Activated T-cell treated with anti-CD3 and anti-CD28 coated beads for 4 hours (primary cell): ENCODE data around the gene SCNN1G.
A peak's percentile ranks its signal among the peaks of the same experiment; 100 is the strongest.
"Not testable (repeated sequence)": the region's sequence is repeated elsewhere in the genome, so short reads cannot be mapped to it uniquely, and the experiment has no call there.

Experiments
- DNase-seq: peaks from one replicate; pipeline ENCODE4 v3.0.0-alpha.2; 2020

Gene SCNN1G, protein sequence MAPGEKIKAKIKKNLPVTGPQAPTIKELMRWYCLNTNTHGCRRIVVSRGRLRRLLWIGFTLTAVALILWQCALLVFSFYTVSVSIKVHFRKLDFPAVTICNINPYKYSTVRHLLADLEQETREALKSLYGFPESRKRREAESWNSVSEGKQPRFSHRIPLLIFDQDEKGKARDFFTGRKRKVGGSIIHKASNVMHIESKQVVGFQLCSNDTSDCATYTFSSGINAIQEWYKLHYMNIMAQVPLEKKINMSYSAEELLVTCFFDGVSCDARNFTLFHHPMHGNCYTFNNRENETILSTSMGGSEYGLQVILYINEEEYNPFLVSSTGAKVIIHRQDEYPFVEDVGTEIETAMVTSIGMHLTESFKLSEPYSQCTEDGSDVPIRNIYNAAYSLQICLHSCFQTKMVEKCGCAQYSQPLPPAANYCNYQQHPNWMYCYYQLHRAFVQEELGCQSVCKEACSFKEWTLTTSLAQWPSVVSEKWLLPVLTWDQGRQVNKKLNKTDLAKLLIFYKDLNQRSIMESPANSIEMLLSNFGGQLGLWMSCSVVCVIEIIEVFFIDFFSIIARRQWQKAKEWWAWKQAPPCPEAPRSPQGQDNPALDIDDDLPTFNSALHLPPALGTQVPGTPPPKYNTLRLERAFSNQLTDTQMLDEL

DNA sequence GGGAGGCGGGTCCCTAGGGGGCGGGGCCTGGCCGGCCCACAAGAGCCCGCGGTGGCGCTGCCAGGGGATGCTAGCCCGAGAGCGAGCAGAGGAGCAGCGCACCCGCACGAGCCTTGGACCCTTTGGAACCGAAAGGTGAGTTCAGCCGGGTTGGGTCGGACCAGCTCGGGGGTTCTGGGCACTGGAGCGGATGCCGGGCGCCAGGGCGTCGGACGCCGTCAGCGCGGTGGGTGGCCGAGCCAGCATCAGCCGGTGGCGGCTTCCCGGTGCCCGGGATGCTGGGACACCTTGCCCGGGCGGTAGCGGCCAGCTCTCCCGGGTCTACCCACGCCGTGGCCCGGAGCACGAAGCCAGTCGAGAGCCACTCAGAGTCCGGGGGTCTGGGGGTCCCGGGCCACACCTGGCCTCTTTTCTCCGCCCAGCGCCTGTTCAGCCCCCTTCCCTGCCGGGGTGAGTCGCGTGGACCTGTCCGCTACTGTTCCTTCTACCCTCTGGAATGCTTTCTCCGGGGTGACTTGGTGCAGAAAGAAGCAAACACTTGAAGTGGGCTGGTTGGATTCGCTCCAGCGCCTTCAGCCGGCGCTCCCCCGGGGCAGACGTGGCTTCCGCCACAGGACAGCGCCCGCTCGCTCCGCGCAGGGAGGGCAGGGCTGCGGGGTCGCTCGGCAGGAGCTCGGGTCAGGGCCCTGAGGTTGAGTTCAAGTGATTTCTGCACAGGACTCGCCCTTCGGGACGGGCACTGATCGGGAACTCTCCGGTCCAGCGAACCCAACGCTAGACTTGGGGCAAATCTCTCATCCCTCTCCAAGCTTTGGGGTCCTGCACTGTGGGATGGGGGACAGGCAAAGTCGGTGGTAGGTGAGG, at the start of gene SCNN1G:
SCNN1G (plus strand) TSS at position 67 of the 864 bp plus-strand sequence. CDS start 3,527 bp downstream, outside the sequence.
- DNase-seq, result no peak

DNA sequence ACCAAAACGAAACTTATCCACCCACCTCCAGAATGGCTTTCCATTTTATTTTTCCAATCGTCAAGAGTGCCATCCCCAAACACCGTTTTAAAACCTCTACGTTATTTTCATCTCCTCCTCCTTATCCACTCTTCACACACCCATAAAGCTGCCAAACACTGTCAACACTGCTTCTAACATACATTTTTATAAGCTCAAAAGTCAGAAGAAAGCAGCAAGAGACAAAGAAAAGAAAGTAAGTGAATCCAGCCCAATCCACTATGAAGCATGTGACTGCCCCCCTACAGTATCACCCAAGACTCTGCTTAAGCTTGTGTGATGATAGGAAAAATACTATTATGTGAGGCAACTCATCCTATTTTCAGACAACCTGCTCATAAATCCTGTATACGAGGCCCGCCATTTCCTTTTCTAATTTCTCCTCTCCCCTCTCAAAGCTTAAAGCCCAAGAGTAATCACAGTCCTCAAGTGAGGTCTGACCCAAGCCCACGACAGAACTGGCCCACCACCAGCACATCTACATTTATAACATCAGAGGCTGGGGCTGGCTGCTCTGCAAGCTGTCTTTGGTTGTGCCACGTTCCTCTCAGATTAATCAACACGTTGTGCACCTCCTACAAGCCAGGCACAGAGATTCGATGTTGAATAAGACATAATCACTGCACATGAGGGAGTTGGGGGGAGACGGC, 49.6 kb upstream of the SCNN1G start:
- no peak for DNase-seq

DNA sequence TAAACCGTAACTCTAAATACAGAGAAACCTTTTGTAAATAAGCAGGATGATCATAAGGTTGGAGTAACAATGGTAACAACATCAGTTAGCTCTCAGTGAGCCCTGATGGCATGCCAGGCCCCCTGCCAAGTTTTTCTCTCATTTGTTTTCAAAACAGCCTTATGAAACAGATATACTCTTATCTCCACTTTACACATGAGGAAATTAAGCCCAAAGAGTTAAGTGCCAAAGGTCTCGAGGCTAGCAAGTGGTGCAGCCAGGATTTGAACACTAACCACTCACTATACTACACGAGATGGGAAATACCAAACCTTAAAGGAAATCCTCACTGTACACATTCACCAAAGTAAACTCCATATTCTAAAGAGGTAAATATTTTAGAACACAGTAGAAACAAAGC, 48.3 kb upstream of the SCNN1G start:
- no peak for DNase-seq

DNA sequence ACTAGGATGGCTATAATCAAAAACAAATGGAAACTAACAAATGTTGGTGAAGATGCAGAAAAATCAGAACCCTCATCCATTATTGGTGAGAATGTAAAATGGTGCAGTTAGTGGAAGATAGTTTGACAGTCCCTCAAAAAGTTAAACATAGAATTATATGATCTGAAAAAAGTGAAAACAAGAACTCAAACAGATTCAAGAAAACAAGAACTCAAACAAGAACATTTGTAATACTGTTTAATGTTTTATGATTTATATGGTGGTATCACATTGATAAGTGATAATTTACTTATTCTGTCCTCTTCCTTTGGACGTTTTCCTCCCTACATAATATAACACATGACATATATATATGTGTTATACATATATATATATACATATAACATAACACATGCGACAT, 45.3 kb upstream of the SCNN1G start:
- no peak for DNase-seq

DNA sequence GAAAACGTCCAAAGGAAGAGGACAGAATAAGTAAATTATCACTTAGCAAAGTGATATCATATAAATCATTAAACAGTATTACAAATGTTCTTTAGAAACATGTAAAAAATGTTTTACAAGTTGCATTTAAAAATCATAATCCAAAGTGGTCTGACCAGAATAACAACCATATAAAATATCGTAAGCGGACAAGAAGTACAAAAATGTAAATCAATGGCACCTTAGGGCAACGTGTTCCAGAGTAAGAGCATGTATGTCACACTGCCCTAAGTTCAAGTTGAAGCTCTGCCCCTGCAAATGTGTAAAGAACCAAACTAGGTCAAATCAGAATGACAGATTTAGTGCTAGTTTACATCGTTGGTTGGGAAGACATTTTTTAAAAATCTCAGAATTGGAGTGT, 44.7 kb upstream of the SCNN1G start:
- no peak for DNase-seq

DNA sequence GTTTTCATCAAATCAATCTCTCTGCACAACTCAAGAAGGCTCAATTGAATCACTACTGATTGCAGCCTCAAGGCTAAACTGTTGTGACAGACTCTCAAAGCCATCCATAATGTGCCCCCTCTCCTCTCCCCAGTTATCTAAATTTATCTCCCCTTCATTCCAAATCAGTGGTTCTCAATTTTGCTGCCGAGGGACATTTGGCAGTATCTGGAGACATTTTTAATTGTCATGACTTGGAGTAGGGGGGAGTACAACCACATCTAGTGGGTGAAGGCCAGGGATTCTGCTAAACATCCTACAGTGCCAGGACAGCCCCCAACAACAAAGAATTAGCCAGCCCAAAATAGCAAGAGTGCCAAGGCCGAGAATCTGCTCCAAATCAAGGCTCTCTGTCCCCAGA, 42.4 kb upstream of the SCNN1G start:
- DNase-seq, result no peak

DNA sequence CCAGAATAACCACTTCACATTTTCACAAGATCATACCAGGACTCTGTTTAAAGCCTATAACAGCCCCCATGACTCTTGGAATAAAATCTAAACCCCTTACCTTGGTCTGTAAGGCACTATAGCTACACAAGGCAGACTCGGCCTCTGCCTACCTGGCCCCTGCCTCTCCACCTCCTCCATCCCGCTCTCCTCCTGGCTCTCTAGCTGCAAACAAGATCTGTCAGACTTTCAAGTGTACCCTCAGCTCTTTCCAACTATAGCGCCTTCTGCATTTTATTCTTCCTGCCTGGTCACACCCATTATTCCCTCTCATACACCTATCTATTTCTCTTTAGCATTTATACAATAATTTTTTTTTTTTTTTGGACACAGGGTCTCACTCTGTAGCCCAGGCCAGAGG, 41.5 kb upstream of the SCNN1G start:
- no peak for DNase-seq

DNA sequence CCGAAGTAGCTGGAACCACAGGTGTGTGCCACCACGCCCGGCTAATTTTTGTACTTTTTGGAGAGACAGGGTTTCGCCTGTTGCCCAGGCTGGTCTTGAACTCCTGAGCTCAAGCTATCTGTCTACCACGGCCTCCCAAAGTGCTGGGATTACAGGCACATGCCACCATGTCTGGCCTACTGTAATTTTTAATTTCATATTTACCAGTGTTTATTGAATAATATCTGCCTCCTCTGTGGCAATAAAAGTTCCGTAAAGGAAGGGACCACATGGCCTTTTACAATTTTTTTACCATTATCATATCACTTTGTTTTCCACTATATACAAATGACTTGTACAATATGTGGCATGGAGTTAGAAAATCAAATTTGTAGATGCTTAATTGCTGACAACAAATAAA, 41.0 kb upstream of the SCNN1G start:
- no peak for DNase-seq

DNA sequence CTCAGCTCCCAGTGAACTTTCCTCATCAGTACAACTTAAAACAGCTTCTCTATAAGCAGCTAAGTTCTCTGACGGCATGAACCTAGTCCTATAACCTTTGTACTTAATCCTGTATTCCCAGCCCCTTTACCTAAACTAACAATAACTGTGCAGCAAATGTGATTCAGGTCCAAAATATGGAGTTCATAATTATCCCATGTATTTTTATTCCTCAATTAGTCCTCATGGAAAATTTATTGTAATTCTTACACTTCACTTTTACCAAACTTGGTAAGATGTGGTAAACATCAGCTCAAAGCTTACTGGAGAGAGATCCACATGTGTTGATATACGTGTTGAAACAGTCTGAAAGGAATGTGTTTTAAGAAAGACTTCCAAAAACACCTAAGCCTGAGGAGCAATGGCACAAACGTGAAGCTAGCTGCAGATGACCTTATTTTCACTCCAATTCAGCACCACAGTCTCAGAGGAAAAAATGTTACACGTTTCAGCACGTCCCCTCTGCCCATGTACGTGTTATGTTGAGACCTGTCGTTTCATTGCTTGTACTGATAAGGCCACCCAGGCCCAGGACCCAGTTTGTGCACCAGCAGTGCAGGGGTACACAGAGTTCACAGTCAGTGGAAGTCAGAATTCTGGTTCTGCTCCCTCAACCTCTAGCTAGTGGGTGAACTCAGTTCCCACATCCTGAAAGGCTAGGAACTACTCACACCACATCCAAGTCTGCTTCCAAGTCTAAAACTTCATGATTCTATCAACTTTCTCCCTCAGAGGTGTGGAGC, 40.4 kb upstream of the SCNN1G start:
- no peak for DNase-seq

DNA sequence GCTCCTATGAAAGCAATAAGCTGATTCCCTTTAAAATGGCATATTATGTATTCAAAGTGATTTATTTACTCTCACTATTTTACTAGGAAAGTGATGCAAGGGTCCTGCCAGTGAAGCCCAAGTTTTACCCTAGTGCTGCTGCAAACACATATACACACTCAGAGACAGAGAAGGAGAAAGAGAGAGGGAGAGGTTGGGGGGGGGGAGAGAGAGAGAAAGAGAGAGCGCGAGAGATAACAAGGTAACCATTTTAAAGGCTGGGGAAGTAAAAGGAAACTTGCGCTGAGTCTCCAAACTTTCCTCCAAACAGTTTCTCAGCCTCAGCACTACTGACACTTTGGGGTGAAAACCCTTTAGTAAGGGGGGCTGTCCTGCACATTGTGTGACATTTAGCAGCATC, 39.2 kb upstream of the SCNN1G start:
- no peak for DNase-seq

DNA sequence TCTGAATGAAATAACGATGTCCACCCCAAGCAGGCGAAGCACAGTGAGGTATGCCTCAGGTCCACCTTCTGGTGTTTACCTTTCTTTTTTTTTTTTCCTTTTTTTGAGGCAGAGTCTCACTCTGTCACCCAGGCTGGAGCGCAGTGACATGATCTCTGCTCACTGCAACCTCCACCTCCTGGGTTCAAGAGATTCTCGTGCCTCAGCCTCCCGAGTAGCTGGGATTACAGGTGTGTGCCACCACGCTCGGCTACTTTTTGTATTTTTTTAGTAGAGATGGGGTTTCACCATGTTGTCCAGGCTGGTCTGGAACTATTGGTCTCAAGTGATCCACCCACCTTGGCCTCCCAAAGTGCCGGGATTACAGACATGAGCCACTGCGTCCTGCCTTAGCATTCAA, 38.2 kb upstream of the SCNN1G start:
- DNase-seq, result not testable (repeated sequence)

DNA sequence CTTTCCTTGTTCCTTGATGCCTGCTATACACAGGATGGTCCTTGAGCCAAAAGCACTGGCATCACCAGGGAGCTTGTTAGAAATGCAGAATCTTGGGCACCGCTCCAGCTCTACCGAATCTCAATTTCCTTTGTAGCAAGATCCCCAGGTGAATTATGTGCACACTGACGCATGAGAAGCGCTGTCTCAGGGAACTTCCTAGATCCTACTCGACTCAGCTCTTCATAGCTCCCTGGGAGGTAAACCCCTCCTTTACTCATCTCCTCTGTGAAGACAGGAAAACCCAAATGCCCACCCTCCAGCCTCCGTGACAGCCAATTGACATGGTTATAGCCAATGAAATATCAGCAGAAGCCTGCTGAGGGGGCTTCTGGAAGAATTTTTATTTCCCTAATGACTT, 37.4 kb upstream of the SCNN1G start:
- DNase-seq, result no peak

DNA sequence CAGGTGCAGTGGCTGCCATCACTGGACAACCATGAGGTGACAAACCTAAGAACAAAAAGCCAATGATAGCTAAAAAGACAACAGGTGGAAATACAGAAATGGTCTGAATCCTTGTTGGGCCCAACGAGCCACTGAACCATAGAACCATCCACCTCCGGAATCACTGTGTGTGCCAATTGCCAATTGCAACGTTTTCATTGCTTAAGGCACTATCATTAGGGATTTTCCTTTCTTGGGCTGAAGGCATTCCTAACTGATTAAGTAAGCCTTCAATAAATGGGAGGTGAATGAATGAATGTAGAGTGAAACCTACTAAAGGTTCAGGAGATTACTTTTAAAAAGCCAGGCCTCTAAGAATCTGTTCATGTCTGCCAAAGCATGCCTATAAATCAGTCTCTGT, 36.9 kb upstream of the SCNN1G start:
- no peak for DNase-seq

DNA sequence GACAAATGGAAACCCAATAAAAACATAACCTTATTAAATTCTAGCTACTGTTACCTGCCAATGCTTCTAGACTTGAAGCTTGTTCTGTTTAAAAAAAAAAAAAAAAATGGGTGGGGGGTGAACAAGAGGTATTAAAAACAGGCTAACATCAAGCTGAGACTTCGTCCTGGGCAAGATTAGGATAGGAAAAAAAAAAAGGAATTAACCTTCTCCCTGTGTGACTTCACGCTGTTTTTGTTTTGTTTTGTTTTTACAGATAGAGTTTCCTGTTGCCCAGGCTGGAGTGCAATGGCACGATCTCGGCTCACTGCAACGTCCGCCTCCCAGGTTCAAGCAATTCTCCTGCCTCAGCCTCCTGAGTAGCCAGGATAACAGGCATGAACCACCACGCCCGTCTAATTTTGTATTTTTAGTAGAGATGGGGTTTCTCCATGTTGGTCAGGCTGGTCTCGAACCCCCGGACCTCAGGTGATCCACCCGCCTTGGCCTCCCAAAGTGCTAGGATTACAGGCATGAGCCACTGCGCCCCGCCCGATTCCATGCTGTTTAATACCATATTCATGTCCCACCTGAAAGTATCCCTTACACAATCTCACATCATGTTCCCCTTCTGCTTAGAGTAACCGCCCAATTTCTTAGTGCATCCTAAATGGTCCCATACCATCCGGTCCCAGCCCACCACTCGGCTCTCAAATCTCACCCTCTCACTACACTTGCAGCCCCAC, 35.5 kb upstream of the SCNN1G start:
- DNase-seq, result no peak

DNA sequence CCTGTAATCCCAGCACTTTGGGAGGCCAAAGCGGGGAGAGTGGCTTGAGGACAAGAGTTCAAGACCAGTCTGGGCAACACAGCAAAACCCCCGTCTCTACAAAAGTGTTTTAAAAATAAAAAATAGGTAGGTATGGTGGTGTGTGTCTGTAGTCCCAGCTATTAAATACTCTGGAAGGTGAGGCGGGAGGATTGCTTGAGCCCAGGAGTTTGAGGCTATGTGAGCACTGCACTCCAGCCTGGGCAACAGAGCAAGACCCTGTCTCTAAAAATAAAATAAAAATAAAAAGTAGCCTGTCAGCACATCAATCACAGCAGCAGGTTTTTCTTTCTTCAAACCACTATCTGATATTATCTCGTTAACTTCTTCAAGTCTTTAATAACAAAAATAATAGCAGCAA, 34.9 kb upstream of the SCNN1G start:
- no peak for DNase-seq

DNA sequence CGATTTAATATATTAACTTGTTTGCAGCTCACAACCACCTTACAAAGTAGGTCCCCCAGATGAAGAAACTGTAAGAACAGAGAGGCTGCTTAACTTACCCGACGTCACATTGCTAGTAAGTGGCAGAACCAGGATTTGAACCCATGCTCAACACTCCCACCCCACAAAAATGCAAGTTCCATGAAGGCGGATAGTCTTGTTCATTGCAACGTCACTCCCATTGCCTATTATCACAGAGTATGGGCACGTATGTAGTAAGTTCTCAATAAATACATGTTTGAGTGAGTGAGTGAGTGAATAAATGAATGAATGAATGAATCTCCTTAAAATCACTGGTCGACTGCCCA, 34.4 kb upstream of the SCNN1G start:
- DNase-seq, result no peak

DNA sequence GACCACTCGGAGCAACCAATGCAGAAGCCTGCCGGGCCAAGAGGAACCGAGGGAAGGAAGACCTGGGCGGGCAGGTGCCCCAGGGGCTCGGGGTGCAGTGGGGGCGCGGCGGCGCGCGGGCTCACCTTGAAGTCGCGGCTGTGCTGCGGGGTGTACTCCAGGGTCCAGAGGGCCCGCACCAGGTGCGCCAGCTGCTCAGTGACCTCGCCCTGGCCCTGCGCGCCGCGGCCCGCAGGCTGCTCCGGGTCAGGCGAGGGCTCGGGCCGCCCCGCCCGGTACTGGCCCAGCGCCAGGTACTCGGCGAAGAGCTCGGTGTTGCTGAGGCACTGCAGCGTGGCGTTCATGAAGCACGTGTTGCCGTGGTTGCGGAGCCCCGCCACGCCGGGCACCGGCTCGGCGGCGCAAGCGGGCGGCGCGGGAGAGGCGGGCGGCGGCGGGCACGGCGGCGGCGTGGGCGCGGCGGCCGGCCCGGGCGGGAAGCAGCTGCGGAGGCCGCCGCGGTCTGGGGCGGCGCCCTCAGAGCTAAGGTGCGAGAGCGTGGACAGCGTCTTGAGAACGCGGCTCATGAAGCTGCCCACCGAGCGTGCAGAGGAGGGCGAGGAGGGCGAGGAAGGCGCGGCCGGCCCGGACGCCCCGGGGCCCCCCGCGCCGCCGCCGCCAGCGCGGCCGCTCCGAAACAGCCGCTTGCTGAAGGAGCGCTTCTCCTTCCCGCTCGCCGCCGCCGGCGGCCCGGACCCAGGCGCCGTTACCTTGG, 33.9 kb upstream of the SCNN1G start:
- peak; percentile 43 for DNase-seq

DNA sequence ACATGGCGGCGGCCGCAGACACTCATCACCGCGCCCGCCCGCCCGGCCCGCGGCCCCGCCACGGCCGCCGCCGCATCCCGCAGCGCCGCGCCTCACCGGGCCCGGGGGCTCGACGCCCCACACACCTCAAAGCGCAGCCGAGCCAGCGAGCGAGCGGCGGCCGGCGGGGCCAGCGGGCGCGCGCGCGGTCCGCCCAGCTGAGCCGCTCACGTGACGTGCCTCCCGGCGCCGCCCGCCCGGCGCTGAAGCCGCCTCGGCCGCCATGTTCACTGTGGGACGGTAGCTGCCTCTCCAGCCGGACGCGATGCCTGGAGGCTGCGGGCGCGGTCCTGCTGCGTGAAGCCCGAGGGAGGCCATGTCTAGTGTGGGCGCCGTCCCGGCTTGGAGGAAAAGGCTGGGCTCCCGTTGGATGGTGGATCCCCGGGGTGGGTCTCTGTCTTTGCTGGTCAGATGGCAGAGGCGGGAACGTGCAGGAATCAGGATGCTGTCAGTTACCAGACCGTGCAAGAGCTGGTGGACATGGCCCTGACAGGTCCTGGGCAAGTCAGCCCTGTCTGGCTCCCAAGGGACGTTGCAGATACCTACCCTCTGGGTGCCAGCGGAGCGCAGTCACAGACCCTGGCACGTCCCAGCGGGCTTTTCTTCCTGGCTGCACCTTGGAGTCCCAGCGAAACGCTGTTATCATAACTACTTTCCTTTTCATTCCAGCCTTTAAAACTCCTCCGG, 33.1 kb upstream of the SCNN1G start, which contains the start of gene USP31:
USP31 (minus strand) TSS at position 186 of the 726 bp plus-strand sequence; CDS start at position 4, 182 bp downstream.
- peak; percentile 78 for DNase-seq

DNA sequence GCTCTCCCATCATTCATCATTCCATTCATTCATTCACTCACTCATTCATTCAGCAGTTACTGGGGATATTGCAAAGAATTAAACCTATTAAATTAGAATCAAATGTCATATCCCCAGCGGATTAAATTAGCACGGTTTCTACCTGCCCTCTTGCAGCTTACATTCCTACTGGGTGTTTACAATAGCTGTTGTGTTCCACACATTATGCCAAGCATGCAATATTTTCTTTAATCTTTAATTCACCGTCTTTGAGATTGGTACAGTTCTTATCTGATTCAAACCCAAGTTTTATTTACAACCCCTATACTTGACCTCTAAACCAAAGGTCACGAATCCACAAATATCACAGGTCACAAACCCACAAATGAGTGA, 32.6 kb upstream of the SCNN1G start:
- no peak for DNase-seq
